ENCODE measurements around the gene COPS9.

DNA sequence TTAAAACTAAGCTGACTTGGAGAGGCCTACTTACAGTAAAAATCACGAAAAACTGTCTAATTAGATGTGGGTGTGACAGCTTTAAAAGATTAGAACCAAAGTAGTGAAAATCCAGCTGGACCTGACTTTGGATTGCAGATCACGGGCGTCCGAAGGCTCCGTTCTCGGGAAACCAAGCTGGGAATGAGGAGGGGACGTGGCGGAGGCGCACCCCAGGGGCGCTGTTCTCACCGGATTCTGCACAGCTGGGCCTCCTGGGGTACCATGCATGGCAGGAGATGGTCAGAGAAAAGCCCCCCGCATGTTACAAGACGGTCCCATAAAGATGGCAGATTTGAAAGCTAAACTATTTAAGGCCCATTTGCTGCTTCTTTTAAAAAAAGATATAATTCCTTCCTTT, 9.4 kb upstream of the COPS9 start:
- TF ChIP-seq, protein P1, sequence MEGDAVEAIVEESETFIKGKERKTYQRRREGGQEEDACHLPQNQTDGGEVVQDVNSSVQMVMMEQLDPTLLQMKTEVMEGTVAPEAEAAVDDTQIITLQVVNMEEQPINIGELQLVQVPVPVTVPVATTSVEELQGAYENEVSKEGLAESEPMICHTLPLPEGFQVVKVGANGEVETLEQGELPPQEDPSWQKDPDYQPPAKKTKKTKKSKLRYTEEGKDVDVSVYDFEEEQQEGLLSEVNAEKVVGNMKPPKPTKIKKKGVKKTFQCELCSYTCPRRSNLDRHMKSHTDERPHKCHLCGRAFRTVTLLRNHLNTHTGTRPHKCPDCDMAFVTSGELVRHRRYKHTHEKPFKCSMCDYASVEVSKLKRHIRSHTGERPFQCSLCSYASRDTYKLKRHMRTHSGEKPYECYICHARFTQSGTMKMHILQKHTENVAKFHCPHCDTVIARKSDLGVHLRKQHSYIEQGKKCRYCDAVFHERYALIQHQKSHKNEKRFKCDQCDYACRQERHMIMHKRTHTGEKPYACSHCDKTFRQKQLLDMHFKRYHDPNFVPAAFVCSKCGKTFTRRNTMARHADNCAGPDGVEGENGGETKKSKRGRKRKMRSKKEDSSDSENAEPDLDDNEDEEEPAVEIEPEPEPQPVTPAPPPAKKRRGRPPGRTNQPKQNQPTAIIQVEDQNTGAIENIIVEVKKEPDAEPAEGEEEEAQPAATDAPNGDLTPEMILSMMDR (IDR thresholded peaks at IDR 0.05), result no peak
- TF ChIP-seq POLR2A (IDR thresholded peaks at IDR 0.05), result no peak
